PFSK-1 (cell line): ENCODE measurements around the gene NAALADL2.

Source experiments
- FOXP2 ChIP-seq: optimal IDR thresholded peaks from 2 replicates; pipeline ENCODE3; 2011; ENCODE audit warnings: borderline replicate concordance, control low read depth, inconsistent platforms; ENCODE audit not compliant: insufficient read depth; ENCODE audit errors: extremely low read length, extremely low read depth
- POLR2AphosphoS5 ChIP-seq: IDR thresholded peaks from 2 replicates; pipeline ENCODE4 v1.6.1; 2012; ENCODE audit warnings: low read depth, mild to moderate bottlenecking, control low read depth, low read length, moderate library complexity
- SIN3A ChIP-seq: IDR thresholded peaks from 2 replicates; pipeline ENCODE4 v1.6.1; 2012; ENCODE audit warnings: mild to moderate bottlenecking, low read length, moderate library complexity, borderline replicate concordance; ENCODE audit not compliant: insufficient read depth
- TAF1 ChIP-seq: IDR thresholded peaks from 2 replicates; pipeline ENCODE4 v1.6.1; 2012; ENCODE audit warnings: low read length, control low read depth, borderline replicate concordance; ENCODE audit not compliant: insufficient read depth
- TF ChIP-seq, protein P1 (sequence below), 2 experiments: IDR thresholded peaks; 2 replicates each; pipeline versions ENCODE4 v1.6.1 to v1.8.0; 2011 to 2012; ENCODE audit warnings: low read depth in 2 of 2, low read length in 2 of 2, control low read depth in 1 of 2, inconsistent platforms in 1 of 2, mild to moderate bottlenecking in 1 of 2, moderate library complexity in 1 of 2; ENCODE audit not compliant: insufficient read depth in 1 of 2

NAALADL2 gene

DNA sequence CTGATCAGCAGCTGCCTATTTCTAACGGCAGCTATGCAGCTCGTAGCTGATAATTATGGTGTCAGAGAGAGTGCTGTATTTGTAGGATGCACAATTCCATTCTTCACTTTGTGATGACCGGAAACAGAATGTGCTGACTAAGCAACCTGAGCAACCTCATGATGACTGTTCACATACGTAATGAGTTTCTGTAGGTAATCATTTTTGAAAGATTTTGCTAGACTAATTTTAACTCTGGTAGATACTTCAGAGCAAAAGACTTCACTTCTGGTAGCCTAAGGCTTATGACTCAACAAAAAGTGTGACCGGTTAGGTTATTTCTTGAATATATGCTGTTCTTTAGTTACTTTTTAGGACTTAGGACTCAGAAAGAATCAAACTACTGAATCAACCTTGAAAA is 567.7 kb downstream of the NAALADL2 start:
- TF ChIP-seq, protein P1, sequence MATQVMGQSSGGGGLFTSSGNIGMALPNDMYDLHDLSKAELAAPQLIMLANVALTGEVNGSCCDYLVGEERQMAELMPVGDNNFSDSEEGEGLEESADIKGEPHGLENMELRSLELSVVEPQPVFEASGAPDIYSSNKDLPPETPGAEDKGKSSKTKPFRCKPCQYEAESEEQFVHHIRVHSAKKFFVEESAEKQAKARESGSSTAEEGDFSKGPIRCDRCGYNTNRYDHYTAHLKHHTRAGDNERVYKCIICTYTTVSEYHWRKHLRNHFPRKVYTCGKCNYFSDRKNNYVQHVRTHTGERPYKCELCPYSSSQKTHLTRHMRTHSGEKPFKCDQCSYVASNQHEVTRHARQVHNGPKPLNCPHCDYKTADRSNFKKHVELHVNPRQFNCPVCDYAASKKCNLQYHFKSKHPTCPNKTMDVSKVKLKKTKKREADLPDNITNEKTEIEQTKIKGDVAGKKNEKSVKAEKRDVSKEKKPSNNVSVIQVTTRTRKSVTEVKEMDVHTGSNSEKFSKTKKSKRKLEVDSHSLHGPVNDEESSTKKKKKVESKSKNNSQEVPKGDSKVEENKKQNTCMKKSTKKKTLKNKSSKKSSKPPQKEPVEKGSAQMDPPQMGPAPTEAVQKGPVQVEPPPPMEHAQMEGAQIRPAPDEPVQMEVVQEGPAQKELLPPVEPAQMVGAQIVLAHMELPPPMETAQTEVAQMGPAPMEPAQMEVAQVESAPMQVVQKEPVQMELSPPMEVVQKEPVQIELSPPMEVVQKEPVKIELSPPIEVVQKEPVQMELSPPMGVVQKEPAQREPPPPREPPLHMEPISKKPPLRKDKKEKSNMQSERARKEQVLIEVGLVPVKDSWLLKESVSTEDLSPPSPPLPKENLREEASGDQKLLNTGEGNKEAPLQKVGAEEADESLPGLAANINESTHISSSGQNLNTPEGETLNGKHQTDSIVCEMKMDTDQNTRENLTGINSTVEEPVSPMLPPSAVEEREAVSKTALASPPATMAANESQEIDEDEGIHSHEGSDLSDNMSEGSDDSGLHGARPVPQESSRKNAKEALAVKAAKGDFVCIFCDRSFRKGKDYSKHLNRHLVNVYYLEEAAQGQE (IDR thresholded peaks at IDR 0.05; ENCODE audit: insufficient read depth in 1 of 2, low read depth in 2 of 2, low read length in 2 of 2): no peak
- TF ChIP-seq TAF1 (no peak), SIN3A (no peak), FOXP2 (no peak)

DNA sequence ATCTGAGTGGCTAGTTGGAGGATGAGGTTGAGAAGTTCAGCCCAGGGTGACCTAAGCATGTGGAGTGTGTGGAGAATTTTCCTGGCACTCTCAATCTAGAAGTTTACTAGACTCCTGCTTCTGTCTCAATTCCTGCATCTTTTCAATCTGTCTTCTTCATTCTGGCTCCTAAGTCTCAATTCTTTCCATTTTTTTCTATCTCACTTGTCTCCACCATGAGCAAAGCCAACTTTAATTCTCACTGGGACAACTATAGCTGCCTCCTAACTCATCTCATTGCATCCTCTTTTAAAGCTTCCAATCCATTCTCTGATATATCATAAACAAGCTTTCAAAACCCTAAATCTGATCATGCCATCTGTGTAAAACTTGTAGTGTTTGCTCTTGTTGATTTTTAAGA is 569.3 kb downstream of the NAALADL2 start:
- TF ChIP-seq SIN3A (no peak), POLR2AphosphoS5 (no peak), FOXP2 (no peak), TAF1 (no peak)
- TF ChIP-seq, protein P1 (IDR thresholded peaks at IDR 0.05; ENCODE audit: insufficient read depth in 1 of 2, low read depth in 2 of 2, low read length in 2 of 2): no peak

DNA sequence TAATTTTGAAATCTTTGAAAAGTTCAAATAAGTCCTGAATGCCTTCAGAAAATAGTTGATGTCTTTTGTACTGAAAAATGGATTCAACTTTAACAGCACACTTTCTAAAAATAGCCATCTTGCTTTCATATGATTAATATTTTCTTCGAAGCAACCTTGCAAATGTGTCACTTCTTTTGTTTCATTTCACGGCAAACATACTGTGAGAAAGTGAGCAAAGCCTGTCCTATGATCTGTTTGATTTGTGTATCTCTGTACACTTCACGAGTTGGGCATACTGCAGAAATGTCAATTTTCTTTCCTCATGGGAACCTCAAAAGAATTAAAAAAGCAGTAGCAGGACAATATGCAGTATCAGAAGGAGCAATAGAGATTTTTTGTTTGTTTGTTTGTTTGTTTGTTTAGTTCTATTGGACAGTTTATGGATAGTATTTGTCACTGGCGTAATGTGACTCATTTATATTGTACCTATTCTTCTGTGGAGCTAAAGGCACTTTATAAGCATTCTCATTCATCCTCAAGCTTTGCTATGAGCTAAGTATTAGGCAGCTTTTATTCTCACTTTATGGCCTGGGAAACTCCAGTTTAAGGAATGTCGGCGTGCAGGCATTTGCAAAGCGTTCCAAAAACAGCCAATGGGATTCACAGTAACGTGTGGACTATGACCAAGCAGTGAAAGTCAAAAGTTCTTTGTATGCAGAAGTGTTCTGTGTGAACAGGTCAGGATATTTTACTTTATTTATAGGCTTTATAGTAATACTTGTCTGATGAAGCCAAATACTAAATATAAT is 572.0 kb downstream of the NAALADL2 start:
- TF ChIP-seq TAF1: no peak
- TF ChIP-seq, protein P1 (IDR thresholded peaks at IDR 0.05; ENCODE audit: insufficient read depth in 1 of 2, low read depth in 2 of 2, low read length in 2 of 2): no peak
- no peak for TF ChIP-seq FOXP2
- TF ChIP-seq POLR2AphosphoS5: no peak
- no peak for TF ChIP-seq SIN3A

DNA sequence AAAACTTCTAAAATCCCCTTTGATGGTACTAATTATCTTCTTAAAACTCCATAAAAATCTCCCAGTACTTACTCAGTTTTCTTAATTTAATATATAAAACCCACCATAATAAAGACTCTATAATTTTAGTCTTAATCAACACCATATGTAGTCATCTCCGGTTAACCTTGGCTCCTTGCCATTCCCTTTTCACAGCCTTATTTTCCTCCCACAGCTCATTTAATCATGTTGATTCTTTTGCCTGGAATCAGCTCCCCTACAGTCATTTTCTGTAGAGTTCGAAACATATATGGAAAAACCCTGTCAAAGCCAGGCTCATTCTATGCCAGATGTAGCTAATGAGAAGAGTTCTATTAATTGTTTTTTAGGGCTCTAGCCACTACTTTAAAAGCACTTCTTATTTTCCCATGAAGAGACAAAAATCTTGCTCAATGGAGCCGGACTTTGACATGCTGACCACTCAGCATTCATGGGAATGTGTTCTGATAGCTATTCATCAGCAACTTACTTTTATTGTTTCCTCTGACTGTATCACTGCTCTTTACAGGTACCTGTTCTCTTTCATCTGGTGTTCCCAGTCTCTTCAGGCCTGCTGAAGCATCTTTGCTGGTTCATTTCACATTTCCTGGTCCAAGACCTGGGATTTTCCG is 573.4 kb downstream of the NAALADL2 start:
- no peak for TF ChIP-seq SIN3A
- no peak for TF ChIP-seq POLR2AphosphoS5
- TF ChIP-seq, protein P1 (IDR thresholded peaks at IDR 0.05; ENCODE audit: insufficient read depth in 1 of 2, low read depth in 2 of 2, low read length in 2 of 2): no peak
- no peak for TF ChIP-seq TAF1
- TF ChIP-seq FOXP2: no peak
